ENCODE data around the gene PFKFB3.

Gene PFKFB3

GRCh38 chr10:6232225-6232807, 29.6 kb downstream of the PFKFB3 start:
- H3K36me3 Mint-ChIP-seq (ENCODE audit: low read depth) = peaks cover 76% of the 10 kb centered on the region
- no peaks in the 10 kb centered on the region for H3K9me3 Mint-ChIP-seq
- TF ChIP-seq, protein P1, sequence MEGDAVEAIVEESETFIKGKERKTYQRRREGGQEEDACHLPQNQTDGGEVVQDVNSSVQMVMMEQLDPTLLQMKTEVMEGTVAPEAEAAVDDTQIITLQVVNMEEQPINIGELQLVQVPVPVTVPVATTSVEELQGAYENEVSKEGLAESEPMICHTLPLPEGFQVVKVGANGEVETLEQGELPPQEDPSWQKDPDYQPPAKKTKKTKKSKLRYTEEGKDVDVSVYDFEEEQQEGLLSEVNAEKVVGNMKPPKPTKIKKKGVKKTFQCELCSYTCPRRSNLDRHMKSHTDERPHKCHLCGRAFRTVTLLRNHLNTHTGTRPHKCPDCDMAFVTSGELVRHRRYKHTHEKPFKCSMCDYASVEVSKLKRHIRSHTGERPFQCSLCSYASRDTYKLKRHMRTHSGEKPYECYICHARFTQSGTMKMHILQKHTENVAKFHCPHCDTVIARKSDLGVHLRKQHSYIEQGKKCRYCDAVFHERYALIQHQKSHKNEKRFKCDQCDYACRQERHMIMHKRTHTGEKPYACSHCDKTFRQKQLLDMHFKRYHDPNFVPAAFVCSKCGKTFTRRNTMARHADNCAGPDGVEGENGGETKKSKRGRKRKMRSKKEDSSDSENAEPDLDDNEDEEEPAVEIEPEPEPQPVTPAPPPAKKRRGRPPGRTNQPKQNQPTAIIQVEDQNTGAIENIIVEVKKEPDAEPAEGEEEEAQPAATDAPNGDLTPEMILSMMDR (IDR thresholded peaks at IDR 0.05) = no peak
- H3K4me3 Mint-ChIP-seq = no peak overlapping the region
- H3K27ac Mint-ChIP-seq = no peak overlapping the region
- no peak for DNase-seq
- no peaks in the 10 kb centered on the region for H3K27me3 Mint-ChIP-seq (ENCODE audit: low read depth, poor library complexity)
- peaks cover 9% of the 10 kb centered on the region for H3K4me1 Mint-ChIP-seq

- Mint-ChIP-seq H3K27ac (peak overlapping the region; percentile 69), H3K4me3 (no peak overlapping the region), H3K4me1 (peaks cover 9% of the 10 kb centered on the region), H3K36me3 (ENCODE audit: low read depth) (peaks cover 73% of the 10 kb centered on the region), H3K9me3 (no peaks in the 10 kb centered on the region), H3K27me3 (ENCODE audit: low read depth, poor library complexity) (no peaks in the 10 kb centered on the region)
- TF ChIP-seq, protein P1 (IDR thresholded peaks at IDR 0.05) = no peak
- DNase-seq = no peak
Observed at GRCh38 chr10:6232846-6233724, 30.4 kb downstream of the PFKFB3 start.

DNA sequence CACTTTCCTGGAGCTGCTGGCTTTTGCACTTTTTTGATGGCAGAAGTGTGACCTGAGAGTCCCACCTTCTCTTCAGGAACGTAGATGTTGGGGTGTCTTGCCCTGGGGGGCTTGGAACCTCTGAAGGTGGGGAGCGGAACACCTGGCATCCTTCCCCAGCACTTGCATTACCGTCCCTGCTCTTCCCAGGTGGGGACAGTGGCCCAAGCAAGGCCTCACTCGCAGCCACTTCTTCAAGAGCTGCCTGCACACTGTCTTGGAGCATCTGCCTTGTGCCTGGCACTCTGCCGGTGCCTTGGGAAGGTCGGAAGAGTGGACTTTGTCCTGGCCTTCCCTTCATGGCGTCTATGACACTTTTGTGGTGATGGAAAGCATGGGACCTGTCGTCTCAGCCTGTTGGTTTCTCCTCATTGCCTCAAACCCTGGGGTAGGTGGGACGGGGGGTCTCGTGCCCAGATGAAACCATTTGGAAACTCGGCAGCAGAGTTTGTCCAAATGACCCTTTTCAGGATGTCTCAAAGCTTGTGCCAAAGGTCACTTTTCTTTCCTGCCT, 31.1 kb downstream of the PFKFB3 start:
- no peak overlapping the region for H3K4me3 Mint-ChIP-seq
- H3K9me3 Mint-ChIP-seq = peaks cover 2% of the 10 kb centered on the region
- TF ChIP-seq, protein P1 (IDR thresholded peaks at IDR 0.05) = no peak
- H3K4me1 Mint-ChIP-seq = peaks cover 9% of the 10 kb centered on the region
- DNase-seq = no peak
- peaks cover 70% of the 10 kb centered on the region for H3K36me3 Mint-ChIP-seq (ENCODE audit: low read depth)
- H3K27ac Mint-ChIP-seq = peak overlapping the region; percentile 95
- H3K27me3 Mint-ChIP-seq (ENCODE audit: low read depth, poor library complexity) = no peaks in the 10 kb centered on the region

- H3K27ac Mint-ChIP-seq = peak overlapping the region; percentile 95
- peaks cover 4% of the 10 kb centered on the region for H3K9me3 Mint-ChIP-seq
- TF ChIP-seq, protein P1 (IDR thresholded peaks at IDR 0.05) = no peak
- no peaks in the 10 kb centered on the region for H3K27me3 Mint-ChIP-seq (ENCODE audit: low read depth, poor library complexity)
- H3K4me1 Mint-ChIP-seq = peaks cover 9% of the 10 kb centered on the region
- DNase-seq = no peak
- H3K4me3 Mint-ChIP-seq = no peak overlapping the region
- peaks cover 73% of the 10 kb centered on the region for H3K36me3 Mint-ChIP-seq (ENCODE audit: low read depth)
Observed at GRCh38 chr10:6234371-6234770, 31.6 kb downstream of the PFKFB3 start.

DNA sequence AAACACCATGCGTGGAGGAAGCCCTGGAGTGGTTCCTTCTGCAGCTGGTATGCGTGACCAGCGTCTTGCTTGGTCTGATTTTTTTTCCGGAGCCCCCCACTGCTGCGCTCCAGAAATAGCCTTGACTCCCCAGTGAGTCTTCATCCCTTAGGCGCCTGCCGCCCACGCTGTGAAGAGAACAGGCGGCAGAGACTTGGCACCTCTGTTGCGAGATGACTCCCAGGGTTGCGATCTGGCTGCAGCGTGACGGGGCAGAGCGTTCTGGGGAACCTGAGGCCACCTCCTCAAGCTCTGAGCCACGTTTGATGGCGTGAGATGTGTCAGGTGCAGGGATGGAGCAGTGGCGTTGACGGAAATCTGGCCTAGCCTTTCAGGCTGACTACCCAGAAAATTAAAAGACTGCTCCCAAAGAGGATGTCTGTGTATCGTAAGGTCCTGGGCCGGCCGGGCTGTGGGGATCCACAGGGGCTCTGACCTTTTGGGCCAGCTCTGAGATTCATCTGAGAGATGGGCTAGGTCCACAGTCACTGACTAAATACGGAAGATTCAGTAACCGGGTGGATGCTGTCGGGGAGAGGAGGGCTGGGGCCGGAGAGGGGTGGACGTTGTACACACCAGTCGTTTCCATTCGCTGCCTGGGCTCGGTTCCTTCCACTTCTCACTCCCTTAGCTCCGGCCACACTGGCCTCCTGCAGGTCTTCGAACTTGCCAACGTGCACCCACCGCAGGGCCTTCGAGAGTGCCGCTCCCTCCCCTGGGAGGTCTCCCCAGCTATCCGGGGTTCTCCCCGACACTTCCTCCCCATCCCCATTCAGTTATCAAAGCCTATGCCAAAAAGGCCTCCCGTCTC, 33.8 kb downstream of the PFKFB3 start:
- DNase-seq = no peak
- Mint-ChIP-seq H3K9me3 (peaks cover 4% of the 10 kb centered on the region), H3K36me3 (ENCODE audit: low read depth) (peaks cover 68% of the 10 kb centered on the region), H3K4me3 (no peak overlapping the region), H3K4me1 (peaks cover 9% of the 10 kb centered on the region), H3K27ac (peak overlapping the region; percentile 93), H3K27me3 (ENCODE audit: low read depth, poor library complexity) (no peaks in the 10 kb centered on the region)
- TF ChIP-seq, protein P1 (IDR thresholded peaks at IDR 0.05) = no peak
